ENCODE results near the gene DMRT2.

Gene DMRT2

DNA sequence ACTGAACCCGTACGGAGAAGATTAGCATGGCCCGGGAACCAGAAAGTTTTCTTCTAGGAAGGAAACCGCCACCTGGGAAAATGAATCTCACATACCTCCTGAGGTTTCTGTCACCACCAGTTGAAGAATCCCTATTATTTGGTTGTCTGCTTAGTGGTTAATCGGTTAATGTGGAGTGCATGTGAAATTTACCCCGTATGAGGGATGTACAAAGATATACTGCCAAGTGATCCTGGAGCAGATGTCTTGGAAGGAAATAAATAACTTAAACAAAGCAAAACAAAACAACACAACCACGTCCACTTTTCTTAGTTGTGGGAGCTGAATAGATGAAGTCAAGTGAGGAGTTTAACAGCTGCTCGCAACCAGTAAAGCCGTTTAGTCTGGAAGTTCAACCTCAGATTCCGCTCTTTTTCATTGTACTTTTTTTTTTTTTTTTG is 3.8 kb downstream of the DMRT2 start:
- H3K4me1 ChIP-seq (ENCODE audit: control insufficient read depth in 1 of 2, insufficient read depth in 2 of 2, low read length in 2 of 2): peaks cover 4 to 14% of the 10 kb centered on the region in 2 donors
- no peak overlapping the region for H3K27ac ChIP-seq (ENCODE audit: low read depth, low read length)
- no peaks in the 10 kb centered on the region for H3K9me3 ChIP-seq (ENCODE audit: control insufficient read depth in 1 of 2, low read length in 2 of 2)
- no peaks in the 10 kb centered on the region for H3K36me3 ChIP-seq (ENCODE audit: control insufficient read depth in 1 of 2, insufficient read depth in 2 of 2, low read length in 2 of 2)
- H3K4me3 ChIP-seq (ENCODE audit: low read depth in 1 of 2, low read length in 2 of 2): no peak overlapping the region
- H3K9ac ChIP-seq (ENCODE audit: low read depth in 1 of 2, low read length in 2 of 2): no peak overlapping the region
- peaks cover 51 to 65% of the 10 kb centered on the region in 2 donors for H3K27me3 ChIP-seq (ENCODE audit: control insufficient read depth in 1 of 2, insufficient read depth in 2 of 2, low read length in 2 of 2)

DNA sequence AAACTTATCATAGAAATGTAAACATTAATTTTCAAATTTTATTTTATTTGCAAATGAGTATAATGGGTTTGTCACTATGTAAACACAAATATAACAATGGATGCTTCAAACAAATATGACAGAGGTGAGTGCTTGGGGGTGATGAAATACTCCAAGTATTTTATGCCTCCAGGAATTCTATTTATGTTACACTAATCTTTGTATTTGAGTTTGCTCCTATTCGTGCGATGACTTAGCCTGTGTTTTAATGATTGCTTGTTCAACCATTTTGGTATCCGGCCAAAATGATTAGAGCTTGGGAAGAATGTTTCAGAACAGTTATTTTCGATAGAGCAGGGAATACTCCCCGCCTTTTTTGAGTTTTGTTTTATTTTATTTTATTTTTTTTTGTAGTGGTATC is 5.0 kb downstream of the DMRT2 start:
- no peak overlapping the region for H3K4me3 ChIP-seq (ENCODE audit: low read depth in 1 of 2, low read length in 2 of 2)
- no peaks in the 10 kb centered on the region for H3K36me3 ChIP-seq (ENCODE audit: control insufficient read depth in 1 of 2, insufficient read depth in 2 of 2, low read length in 2 of 2)
- H3K27me3 ChIP-seq (ENCODE audit: control insufficient read depth in 1 of 2, insufficient read depth in 2 of 2, low read length in 2 of 2): peaks cover 41 to 53% of the 10 kb centered on the region in 2 donors
- H3K27ac ChIP-seq (ENCODE audit: low read depth, low read length): no peak overlapping the region
- H3K9ac ChIP-seq (ENCODE audit: low read depth in 1 of 2, low read length in 2 of 2): no peak overlapping the region
- no peaks in the 10 kb centered on the region for H3K9me3 ChIP-seq (ENCODE audit: control insufficient read depth in 1 of 2, low read length in 2 of 2)
- peaks cover 2 to 9% of the 10 kb centered on the region in 2 donors for H3K4me1 ChIP-seq (ENCODE audit: control insufficient read depth in 1 of 2, insufficient read depth in 2 of 2, low read length in 2 of 2)

DNA sequence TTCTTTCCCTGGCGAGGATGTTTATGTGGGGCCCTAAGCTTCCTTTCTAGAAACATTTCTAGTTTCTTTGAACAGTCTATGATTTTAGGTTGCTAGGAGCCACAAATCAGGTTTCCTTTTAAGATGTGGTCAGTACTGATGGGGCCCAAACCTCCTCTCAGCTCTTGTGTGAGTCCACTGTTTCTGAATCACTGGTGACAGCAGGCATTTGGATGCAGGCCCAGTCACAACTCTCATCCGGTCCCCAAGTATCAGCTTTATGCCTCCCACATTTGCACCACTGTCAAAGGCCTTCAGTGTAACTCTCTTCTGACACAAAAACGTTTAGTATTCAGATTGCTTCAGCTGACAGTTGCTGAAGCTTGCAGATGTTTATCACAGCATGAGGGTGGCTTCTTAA is 7.8 kb downstream of the DMRT2 start:
- Histone ChIP-seq H3K27ac (ENCODE audit: low read depth, low read length) (no peak overlapping the region), H3K9me3 (ENCODE audit: control insufficient read depth in 1 of 2, low read length in 2 of 2) (no peaks in the 10 kb centered on the region), H3K36me3 (ENCODE audit: control insufficient read depth in 1 of 2, insufficient read depth in 2 of 2, low read length in 2 of 2) (no peaks in the 10 kb centered on the region), H3K9ac (ENCODE audit: low read depth in 1 of 2, low read length in 2 of 2) (no peak overlapping the region), H3K4me3 (ENCODE audit: low read depth in 1 of 2, low read length in 2 of 2) (no peak overlapping the region), H3K4me1 (ENCODE audit: control insufficient read depth in 1 of 2, insufficient read depth in 2 of 2, low read length in 2 of 2) (no peaks in the 10 kb centered on the region), H3K27me3 (ENCODE audit: control insufficient read depth in 1 of 2, insufficient read depth in 2 of 2, low read length in 2 of 2) (peaks cover 16 to 30% of the 10 kb centered on the region in 2 donors)

DNA sequence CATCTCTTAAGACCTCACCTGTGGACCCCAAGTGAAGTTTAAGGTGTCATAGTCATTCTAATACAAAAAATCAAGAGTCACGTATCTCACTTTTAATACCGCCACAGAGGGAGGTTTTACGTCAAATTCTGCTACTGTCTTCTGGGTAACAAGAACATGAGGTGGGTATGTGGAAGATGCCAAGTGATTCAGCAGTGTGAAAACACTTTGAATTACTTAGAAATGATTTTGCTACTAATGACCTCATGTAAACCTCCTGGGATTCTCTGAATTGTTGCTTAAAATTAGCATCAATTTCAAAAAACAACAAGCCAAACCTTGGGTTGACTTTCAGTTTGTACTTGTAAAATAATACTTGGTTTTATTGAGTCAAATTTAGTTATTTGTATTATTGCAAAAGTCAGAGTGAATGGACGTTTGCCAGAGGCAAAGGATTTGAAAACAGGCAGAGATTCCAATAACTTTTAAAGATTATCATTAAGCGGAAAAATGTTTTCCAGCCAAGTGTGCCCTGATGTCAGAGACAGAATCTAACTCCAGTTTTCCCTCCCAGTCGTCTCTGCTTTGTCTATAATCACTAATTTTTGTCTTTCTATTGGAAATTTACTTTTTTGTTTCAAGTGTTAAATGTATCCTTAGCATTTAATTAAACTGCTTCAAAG is 8.8 kb downstream of the DMRT2 start:
- Histone ChIP-seq H3K4me3 (ENCODE audit: low read depth in 1 of 2, low read length in 2 of 2) (no peak overlapping the region), H3K27ac (ENCODE audit: low read depth, low read length) (no peak overlapping the region), H3K27me3 (ENCODE audit: control insufficient read depth in 1 of 2, insufficient read depth in 2 of 2, low read length in 2 of 2) (peaks cover 7 to 20% of the 10 kb centered on the region in 2 donors), H3K9ac (ENCODE audit: low read depth in 1 of 2, low read length in 2 of 2) (no peak overlapping the region), H3K9me3 (ENCODE audit: control insufficient read depth in 1 of 2, low read length in 2 of 2) (no peaks in the 10 kb centered on the region), H3K4me1 (ENCODE audit: control insufficient read depth in 1 of 2, insufficient read depth in 2 of 2, low read length in 2 of 2) (no peaks in the 10 kb centered on the region), H3K36me3 (ENCODE audit: control insufficient read depth in 1 of 2, insufficient read depth in 2 of 2, low read length in 2 of 2) (no peaks in the 10 kb centered on the region)

DNA sequence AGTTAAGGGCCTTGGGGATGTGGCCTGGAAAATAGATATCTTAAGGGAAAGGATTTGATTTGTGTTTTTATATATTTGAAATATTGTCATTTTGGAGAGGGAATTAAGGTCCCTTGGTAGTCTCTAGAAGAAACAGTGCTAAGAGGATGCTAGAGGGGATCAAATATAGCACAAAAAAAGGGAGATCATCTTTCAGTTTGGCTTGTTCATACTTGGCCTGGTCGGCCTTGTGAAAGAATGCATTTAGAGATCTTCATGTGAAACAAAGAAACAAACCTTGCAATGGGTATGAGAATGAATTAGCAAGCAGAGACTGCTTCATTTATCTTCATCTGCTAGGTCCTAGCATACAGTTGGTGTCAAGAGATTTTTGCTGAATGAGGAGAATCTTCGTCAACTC is 15.0 kb downstream of the DMRT2 start:
- Histone ChIP-seq H3K4me1 (ENCODE audit: control insufficient read depth in 1 of 2, insufficient read depth in 2 of 2, low read length in 2 of 2) (no peaks in the 10 kb centered on the region), H3K27me3 (ENCODE audit: control insufficient read depth in 1 of 2, insufficient read depth in 2 of 2, low read length in 2 of 2) (peaks cover 0 to 2% of the 10 kb centered on the region in 2 donors)

DNA sequence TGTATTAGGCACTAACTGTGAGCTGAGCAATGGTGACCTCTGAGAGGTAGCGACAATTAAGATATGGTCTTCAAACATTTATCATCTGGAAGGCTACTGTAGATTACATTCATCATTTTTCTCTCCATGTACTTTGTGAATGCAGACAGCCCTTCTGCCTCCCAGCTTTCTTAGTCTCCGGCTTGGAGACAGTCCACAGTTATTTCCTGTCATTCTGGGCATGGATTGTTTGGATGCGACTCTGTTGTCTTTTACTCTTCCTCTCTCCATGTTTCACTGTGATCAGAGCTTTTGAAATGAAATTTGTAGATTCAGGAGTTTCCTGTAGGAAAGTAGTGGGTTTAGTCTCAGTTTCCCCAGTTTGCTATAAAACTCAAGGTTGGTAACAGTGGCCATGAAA is 20.5 kb downstream of the DMRT2 start:
- no peak overlapping the region for H3K27ac ChIP-seq (ENCODE audit: low read depth, low read length)
- H3K4me3 ChIP-seq (ENCODE audit: low read depth in 1 of 2, low read length in 2 of 2): no peak overlapping the region
- peaks cover 0 to 3% of the 10 kb centered on the region in 2 donors for H3K27me3 ChIP-seq (ENCODE audit: control insufficient read depth in 1 of 2, insufficient read depth in 2 of 2, low read length in 2 of 2)
- peaks cover 0 to 4% of the 10 kb centered on the region in 2 donors for H3K9me3 ChIP-seq (ENCODE audit: control insufficient read depth in 1 of 2, low read length in 2 of 2)
- H3K36me3 ChIP-seq (ENCODE audit: control insufficient read depth in 1 of 2, insufficient read depth in 2 of 2, low read length in 2 of 2): no peaks in the 10 kb centered on the region
- no peak overlapping the region for H3K9ac ChIP-seq (ENCODE audit: low read depth in 1 of 2, low read length in 2 of 2)
- H3K4me1 ChIP-seq (ENCODE audit: control insufficient read depth in 1 of 2, insufficient read depth in 2 of 2, low read length in 2 of 2): no peaks in the 10 kb centered on the region

More for the DNA sequence above, 15.0 kb downstream of the DMRT2 start:
- Histone ChIP-seq H3K36me3 (ENCODE audit: control insufficient read depth in 1 of 2, insufficient read depth in 2 of 2, low read length in 2 of 2) (no peaks in the 10 kb centered on the region), H3K9me3 (ENCODE audit: control insufficient read depth in 1 of 2, low read length in 2 of 2) (peaks cover 0 to 4% of the 10 kb centered on the region in 2 donors), H3K27ac (ENCODE audit: low read depth, low read length) (no peak overlapping the region), H3K9ac (ENCODE audit: low read depth in 1 of 2, low read length in 2 of 2) (no peak overlapping the region), H3K4me3 (ENCODE audit: low read depth in 1 of 2, low read length in 2 of 2) (no peak overlapping the region)

DNA sequence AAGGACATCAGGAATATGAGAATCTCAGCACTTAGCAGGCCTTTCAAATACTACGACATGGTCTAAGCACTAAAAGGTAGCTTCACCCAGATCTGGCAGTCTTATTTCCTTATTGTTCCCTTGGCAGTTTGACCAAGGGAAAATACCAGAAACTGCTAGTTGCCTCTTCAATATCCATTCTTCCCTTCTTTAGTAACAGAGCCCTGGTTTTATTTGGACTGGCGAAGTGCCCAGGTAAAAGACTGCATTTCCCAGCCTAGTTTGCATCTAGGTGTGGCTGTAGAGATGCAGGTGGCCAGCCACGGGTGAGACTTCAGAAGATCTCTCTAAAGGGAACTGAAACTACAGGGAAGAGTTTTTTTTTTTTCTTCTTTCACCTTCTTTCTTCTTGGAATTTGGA is 21.6 kb downstream of the DMRT2 start:
- Histone ChIP-seq H3K4me3 (ENCODE audit: low read depth in 1 of 2, low read length in 2 of 2) (no peak overlapping the region), H3K9ac (ENCODE audit: low read depth in 1 of 2, low read length in 2 of 2) (no peak overlapping the region), H3K27ac (ENCODE audit: low read depth, low read length) (no peak overlapping the region), H3K36me3 (ENCODE audit: control insufficient read depth in 1 of 2, insufficient read depth in 2 of 2, low read length in 2 of 2) (no peaks in the 10 kb centered on the region), H3K27me3 (ENCODE audit: control insufficient read depth in 1 of 2, insufficient read depth in 2 of 2, low read length in 2 of 2) (peaks cover 0 to 3% of the 10 kb centered on the region in 2 donors), H3K4me1 (ENCODE audit: control insufficient read depth in 1 of 2, insufficient read depth in 2 of 2, low read length in 2 of 2) (no peaks in the 10 kb centered on the region), H3K9me3 (ENCODE audit: control insufficient read depth in 1 of 2, low read length in 2 of 2) (peaks cover 0 to 4% of the 10 kb centered on the region in 2 donors)

DNA sequence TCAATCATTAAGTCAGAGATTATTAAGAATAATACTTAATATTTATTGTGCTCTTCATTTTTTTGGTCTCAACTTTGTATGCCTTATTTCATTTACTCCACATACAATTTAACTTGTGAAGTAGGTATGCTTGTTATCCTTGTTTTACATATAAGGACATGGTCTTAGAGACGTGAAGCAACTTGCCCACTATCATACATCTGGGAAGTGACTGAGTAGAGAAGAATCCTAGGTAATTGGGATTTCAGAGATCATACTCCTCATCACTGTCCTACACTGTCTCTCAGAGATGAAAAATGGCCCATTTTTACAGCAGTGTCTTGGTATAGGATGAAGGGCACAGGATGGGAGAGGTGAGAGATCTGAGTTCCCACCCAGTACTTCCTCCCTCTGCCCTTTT is 23.3 kb downstream of the DMRT2 start:
- H3K9me3 ChIP-seq (ENCODE audit: control insufficient read depth in 1 of 2, low read length in 2 of 2): peaks cover 0 to 4% of the 10 kb centered on the region in 2 donors
- no peaks in the 10 kb centered on the region for H3K36me3 ChIP-seq (ENCODE audit: control insufficient read depth in 1 of 2, insufficient read depth in 2 of 2, low read length in 2 of 2)
- no peak overlapping the region for H3K27ac ChIP-seq (ENCODE audit: low read depth, low read length)
- no peak overlapping the region for H3K9ac ChIP-seq (ENCODE audit: low read depth in 1 of 2, low read length in 2 of 2)
- no peaks in the 10 kb centered on the region for H3K4me1 ChIP-seq (ENCODE audit: control insufficient read depth in 1 of 2, insufficient read depth in 2 of 2, low read length in 2 of 2)
- no peak overlapping the region for H3K4me3 ChIP-seq (ENCODE audit: low read depth in 1 of 2, low read length in 2 of 2)
- H3K27me3 ChIP-seq (ENCODE audit: control insufficient read depth in 1 of 2, insufficient read depth in 2 of 2, low read length in 2 of 2): peaks cover 0 to 3% of the 10 kb centered on the region in 2 donors

DNA sequence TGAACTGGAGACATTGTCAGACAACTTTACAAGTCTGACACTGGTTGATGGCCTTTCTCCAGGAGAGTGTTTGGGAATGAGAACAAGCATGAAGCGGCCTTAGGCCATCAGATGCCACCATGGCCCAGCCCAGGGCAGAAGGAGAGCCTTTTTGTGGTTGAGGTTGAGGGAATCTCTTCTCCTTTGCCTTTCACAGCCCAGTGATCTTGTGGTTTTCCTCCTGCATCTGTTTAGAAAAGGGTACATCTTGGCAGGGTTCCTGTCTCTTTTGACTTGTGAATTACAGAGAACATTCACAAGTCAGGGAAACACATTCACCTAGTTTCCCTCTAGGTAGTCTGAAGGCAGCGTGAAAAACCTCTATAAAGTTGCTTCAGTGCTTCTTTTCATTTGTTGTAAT is 27.5 kb downstream of the DMRT2 start:
- no peak overlapping the region for H3K9ac ChIP-seq (ENCODE audit: low read depth in 1 of 2, low read length in 2 of 2)
- no peaks in the 10 kb centered on the region for H3K36me3 ChIP-seq (ENCODE audit: control insufficient read depth in 1 of 2, insufficient read depth in 2 of 2, low read length in 2 of 2)
- no peak overlapping the region for H3K4me3 ChIP-seq (ENCODE audit: low read depth in 1 of 2, low read length in 2 of 2)
- H3K27ac ChIP-seq (ENCODE audit: low read depth, low read length): no peak overlapping the region
- no peaks in the 10 kb centered on the region for H3K9me3 ChIP-seq (ENCODE audit: control insufficient read depth in 1 of 2, low read length in 2 of 2)
- H3K27me3 ChIP-seq (ENCODE audit: control insufficient read depth in 1 of 2, insufficient read depth in 2 of 2, low read length in 2 of 2): no peaks in the 10 kb centered on the region
- H3K4me1 ChIP-seq (ENCODE audit: control insufficient read depth in 1 of 2, insufficient read depth in 2 of 2, low read length in 2 of 2): no peaks in the 10 kb centered on the region

DNA sequence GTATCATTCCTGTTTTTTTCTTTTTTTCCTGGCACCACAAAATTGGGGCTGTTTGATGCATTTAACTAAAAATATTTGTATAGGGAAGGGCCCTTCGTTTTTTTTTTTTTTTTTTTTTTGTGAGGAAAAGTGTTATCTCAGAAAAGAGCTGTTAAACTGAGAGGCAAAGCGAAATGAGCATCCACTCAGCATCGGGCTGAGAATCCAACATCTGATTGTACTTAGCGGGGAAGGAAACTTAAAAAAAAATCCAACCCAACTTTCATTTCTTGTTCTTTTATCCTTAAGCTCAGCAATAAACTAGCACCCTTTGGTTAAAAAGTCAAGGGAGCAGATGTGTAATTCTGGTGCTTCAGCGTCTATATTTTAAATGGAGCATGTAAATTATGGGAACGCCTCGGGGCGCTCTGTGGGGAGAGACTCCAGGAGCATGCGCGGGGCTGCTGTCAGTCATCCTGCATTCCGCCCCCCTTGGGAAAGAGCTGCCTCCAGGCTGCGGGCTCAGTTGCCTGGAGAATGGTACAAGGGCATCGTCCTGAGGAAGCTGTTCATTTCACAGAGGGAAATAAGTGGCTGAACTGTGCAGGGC is 33.3 kb downstream of the DMRT2 start:
- Histone ChIP-seq H3K27ac (ENCODE audit: low read depth, low read length) (no peak overlapping the region), H3K4me3 (ENCODE audit: low read depth in 1 of 2, low read length in 2 of 2) (no peak overlapping the region)

More for the DNA sequence above, 33.3 kb downstream of the DMRT2 start:
- no peaks in the 10 kb centered on the region for H3K36me3 ChIP-seq (ENCODE audit: control insufficient read depth in 1 of 2, insufficient read depth in 2 of 2, low read length in 2 of 2)
- H3K9me3 ChIP-seq (ENCODE audit: control insufficient read depth in 1 of 2, low read length in 2 of 2): no peaks in the 10 kb centered on the region
- no peak overlapping the region for H3K9ac ChIP-seq (ENCODE audit: low read depth in 1 of 2, low read length in 2 of 2)
- H3K4me1 ChIP-seq (ENCODE audit: control insufficient read depth in 1 of 2, insufficient read depth in 2 of 2, low read length in 2 of 2): no peaks in the 10 kb centered on the region
- H3K27me3 ChIP-seq (ENCODE audit: control insufficient read depth in 1 of 2, insufficient read depth in 2 of 2, low read length in 2 of 2): no peaks in the 10 kb centered on the region

All from duodenal mucosa (tissue), 2 donors.